Spleen (tissue), 7 donors: Measurements from ENCODE around the gene PLCB1.

Experiments
- POLR2A ChIP-seq, 3 donors: fragments of 450-650 bp; IDR thresholded peaks; one replicate each; pipeline ENCODE4 v1.5.1; 2017; ENCODE audit warnings: antibody characterized with exemption in 3 of 3, mild to moderate bottlenecking in 1 of 3
- POLR2AphosphoS5 ChIP-seq, 3 donors: sonication (generic); formaldehyde crosslinking; IDR thresholded peaks; one replicate each; pipeline ENCODE4 v1.5.1; 2017; ENCODE audit warnings: antibody characterized with exemption in 3 of 3
- TF ChIP-seq, protein P1 (sequence below), 11 experiments: fragments of 200-600 bp in 7 of 11; fragments of 450-650 bp in 4 of 11; sonication (generic) in 4 of 11; IDR thresholded peaks in 8 of 11; conservative IDR thresholded peaks in 3 of 11; 1 replicate in 7 of 11; 2 replicates in 4 of 11; pipeline versions ENCODE4 v1.4.0 to v1.8.0; 2016 to 2021; ENCODE audit warnings: antibody characterized with exemption in 11 of 11, inconsistent platforms in 4 of 11, mild to moderate bottlenecking in 1 of 11
- donor health status: DM: no; HTN: no; CAD: no; lungs with moderate emphysema.
- donor health status: DM: no; HTN: no; CAD: no.
- donor health status: DM: no; HTN: no; CAD: no.

DNA sequence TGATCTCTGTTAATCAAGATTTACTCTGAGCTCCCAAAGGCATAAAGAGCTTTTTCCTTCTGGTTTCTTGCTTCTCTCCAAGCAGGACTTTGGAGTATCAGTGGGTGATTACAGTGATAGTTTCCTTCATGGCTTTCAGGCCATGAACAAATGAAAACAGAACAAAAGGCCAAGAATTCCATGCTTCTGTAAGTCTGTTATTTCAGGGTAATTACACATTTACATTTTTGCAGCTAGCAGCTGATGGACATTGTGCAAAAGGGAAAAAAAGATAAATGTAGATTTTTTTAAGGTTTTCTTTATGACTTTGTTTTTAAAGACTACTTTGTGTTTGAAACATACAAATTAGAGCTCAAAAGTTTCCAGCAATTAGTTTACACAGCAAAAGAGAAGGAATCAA, 441.6 kb downstream of the PLCB1 start:
- TF ChIP-seq POLR2A (IDR thresholded peaks at IDR 0.05): no peak
- TF ChIP-seq, protein P1, sequence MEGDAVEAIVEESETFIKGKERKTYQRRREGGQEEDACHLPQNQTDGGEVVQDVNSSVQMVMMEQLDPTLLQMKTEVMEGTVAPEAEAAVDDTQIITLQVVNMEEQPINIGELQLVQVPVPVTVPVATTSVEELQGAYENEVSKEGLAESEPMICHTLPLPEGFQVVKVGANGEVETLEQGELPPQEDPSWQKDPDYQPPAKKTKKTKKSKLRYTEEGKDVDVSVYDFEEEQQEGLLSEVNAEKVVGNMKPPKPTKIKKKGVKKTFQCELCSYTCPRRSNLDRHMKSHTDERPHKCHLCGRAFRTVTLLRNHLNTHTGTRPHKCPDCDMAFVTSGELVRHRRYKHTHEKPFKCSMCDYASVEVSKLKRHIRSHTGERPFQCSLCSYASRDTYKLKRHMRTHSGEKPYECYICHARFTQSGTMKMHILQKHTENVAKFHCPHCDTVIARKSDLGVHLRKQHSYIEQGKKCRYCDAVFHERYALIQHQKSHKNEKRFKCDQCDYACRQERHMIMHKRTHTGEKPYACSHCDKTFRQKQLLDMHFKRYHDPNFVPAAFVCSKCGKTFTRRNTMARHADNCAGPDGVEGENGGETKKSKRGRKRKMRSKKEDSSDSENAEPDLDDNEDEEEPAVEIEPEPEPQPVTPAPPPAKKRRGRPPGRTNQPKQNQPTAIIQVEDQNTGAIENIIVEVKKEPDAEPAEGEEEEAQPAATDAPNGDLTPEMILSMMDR (IDR thresholded peaks at IDR 0.05 in 8 of 11, conservative IDR thresholded peaks at IDR 0.05 in 3 of 11): no peak
- no peak for TF ChIP-seq POLR2AphosphoS5 (IDR thresholded peaks at IDR 0.05)
